Head of caudate nucleus (tissue), 42 donors: ENCODE measurements around the gene ERP44.
"Not testable (repeated sequence)": the region's sequence is repeated elsewhere in the genome, so short reads cannot be mapped to it uniquely, and the experiment has no call there.

Source experiments
- DNase-seq, 42 donors: peaks; one replicate each; pipeline versions ENCODE4 v3.0.0 to v3.0.0-alpha.2; 2020 to 2021; ENCODE audit warnings: mixed read lengths in 7 of 42
- intact Hi-C: fragments of 100-400 bp; cut with DNase I; formaldehyde crosslinking; loops from one replicate; pipeline ENCODE4 v1.15.0; 2022

Gene ERP44

DNA sequence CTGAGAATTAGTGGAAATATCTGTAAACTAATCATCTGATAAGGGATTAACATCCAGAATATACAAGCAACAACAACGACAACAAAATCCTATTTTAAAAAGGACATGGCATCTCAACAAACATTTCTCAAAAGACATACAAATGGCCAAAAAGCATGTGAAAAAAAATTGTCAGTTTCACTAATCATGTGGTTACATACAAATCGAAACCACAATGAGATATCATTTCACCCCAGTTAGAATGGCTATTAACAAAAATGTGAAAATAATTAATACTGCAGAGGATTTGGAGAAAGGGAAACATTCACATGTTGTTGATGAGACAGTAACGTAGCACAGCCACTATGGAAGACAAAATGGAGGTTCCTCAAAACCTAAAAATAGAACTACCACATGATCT lies 69.5 kb downstream of the ERP44 start:
- intact Hi-C loops, result loop anchor here (10.0 kb wide), 1 partner anchor 296 kb away; no protein-coding TSS in a partner anchor

GRCh38 chr9:100028201-100028784 lies 70.5 kb downstream of the ERP44 start:
- peak; percentile 10 to 90 (median 70) for DNase-seq
- intact Hi-C loops, result loop anchor here (10.0 kb wide), 1 partner anchor 297 kb away; no protein-coding TSS in a partner anchor

More for the DNA sequence above, 69.5 kb downstream of the ERP44 start:
- no peak for DNase-seq

GRCh38 chr9:100027543-100027942 lies 71.3 kb downstream of the ERP44 start:
- no peak for DNase-seq
- intact Hi-C loops, result loop anchor here (10.0 kb wide), 1 partner anchor 297 kb away; no protein-coding TSS in a partner anchor

- DNase-seq, result no peak
- intact Hi-C loops, result loop anchor here (10.0 kb wide), 1 partner anchor 303 kb away; no protein-coding TSS in a partner anchor
These were observed 76.9 kb downstream of the ERP44 start for GRCh38 chr9:100021931-100022330.

DNA sequence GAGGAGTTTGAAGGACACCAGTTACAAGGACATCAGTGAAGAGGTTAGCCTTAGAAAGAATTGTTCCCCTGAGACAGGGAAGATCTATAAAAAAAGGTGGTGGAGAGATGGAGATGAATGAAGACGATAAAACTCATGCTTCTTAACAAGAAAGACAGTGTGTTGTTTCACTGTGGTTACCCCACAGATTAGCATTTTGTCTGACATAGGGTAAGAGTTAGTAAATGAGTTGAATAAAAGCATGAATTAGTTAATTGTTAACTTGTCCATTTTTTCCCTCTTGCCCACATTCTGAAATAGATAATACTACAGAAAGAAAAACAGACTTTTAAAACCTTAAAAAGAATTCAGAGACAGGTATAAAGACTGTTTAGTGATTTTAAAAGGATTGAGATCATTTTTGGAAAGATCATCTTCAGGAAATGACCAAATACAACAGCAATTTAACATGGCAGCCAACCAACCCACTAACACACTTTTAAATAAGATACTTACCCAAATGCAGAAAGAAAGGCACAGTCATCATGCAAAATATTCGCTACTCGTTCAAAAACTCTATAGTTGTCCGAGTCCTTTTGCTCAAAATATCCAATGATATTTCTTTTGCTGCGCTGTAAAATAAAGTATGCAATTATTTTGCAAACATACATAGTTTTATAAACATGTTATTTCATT lies 78.5 kb downstream of the ERP44 start:
- intact Hi-C loops, result loop anchor here (10.0 kb wide), 1 partner anchor 305 kb away; no protein-coding TSS in a partner anchor

GRCh38 chr9:100019541-100019940 lies 79.3 kb downstream of the ERP44 start:
- no peak for DNase-seq
- intact Hi-C loops, result no loop called here

More for the DNA sequence above, 78.5 kb downstream of the ERP44 start:
- no peak for DNase-seq

- no peak for DNase-seq
- intact Hi-C loops, result no loop called here
These were observed 84.0 kb downstream of the ERP44 start for GRCh38 chr9:100014846-100015245.

DNA sequence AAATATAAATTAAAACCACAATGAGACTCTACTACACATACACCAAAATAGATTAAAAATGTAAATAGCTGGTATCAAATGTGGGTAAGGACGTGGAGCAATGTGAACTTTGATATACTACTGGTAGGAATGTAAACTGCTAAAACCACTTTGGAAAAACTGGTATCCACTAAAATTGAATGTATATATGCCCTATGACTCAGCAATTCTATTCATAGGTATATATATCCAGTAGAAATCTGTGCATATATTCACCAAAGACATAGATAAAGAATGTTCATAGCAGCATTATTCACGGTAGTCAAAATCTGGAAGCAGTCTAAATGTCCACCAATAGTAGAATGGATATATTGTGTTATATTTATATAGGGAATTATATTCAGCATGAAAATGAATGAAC lies 85.2 kb downstream of the ERP44 start:
- DNase-seq, result no peak
- intact Hi-C loops, result no loop called here

- intact Hi-C loops, result no loop called here
- no peak for DNase-seq
These were observed 86.5 kb downstream of the ERP44 start for GRCh38 chr9:100012279-100012678.

DNA sequence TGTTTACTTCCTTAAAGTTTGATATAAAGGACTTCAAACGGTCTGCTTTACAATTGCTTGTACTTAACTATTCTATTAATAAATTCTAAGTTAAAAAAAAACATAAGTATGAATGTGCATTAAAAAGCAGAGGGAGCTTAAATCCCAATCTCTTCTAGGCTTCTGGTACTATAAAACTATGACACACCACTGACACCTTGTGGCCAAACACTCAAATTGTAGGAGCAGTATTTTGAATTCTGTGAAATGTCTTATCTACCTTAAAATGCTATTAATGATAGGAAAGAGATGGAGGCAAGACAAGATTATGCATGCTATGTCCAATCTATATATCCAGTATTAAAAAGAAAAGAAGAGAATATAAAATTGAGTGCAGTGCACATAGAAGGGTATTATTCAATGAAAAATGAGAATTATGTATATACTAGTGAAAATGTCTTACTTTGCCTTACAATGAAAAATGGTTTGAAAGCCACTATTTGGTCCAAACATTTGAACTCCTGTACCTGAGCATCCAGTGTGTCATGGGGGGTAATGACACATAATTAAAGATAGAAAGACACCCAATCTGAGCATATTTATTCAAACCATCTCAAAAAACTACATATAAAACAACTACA lies 87.6 kb downstream of the ERP44 start:
- intact Hi-C loops, result no loop called here
- no peak for DNase-seq

DNA sequence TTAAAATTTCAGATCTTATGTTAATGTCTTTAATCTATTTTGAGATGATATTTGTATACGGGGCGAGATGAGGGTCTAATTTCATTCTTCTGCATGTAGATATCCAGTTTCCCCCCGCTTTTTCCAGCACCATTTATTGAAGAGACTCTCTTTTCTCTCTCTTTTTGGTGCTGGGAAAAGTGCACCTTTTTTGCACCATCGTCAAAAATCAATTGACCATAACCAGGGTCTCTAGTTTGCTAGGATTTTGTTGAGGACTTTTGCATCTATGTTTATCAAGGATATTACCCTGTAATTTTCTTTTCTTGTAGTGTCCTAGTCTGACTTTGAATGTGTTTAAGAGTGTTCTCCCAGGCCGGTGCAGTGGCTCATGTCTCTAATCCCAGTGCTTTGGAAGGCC lies 99.0 kb downstream of the ERP44 start:
- intact Hi-C loops, result no loop called here
- no peak for DNase-seq

DNA sequence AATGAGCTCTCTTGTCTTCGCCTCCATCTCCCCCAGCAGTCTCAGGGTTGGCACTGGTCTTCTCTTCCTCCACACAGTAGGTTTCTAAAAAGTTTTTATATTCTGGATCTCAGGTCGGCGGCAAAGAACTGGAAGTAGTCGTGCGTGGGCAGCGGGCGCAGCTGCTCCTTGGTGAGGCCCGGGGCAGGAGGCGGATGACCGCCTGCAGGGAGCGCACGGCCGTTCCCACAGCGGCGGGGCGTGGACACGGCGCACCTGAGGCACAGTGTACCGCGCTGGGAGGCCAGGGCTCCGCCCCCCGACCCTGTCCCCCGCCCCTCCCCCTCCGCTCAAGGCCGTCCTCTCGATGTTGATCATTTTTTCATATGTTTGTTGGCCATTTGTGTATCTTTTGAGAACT lies 99.9 kb downstream of the ERP44 start:
- intact Hi-C loops, result no loop called here
- DNase-seq, result no peak

DNA sequence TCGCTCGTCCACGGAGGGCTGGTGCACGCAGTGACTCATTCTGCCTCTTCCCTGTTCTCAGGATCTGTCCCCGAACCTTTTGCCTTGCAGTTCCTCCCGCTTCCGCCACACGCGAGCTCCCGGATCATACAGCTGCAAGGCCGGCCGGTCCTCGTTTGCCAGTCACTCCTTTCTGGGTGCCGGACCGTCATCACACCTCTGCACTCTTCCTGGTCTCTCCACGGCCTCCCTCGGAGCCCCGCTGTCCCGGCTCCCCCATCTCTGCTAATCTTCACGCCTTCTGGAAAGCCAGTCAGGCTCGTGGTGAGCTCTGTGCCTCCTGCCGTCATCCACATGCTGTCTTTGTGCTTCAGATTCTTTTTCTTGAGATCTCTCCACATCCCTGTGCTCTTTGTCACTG lies 100.5 kb downstream of the ERP44 start:
- intact Hi-C loops, result no loop called here

GRCh38 chr9:99990508-99990907 lies 108.3 kb downstream of the ERP44 start:
- DNase-seq, intact Hi-C loops: not testable (repeated sequence)

More for the DNA sequence above, 100.5 kb downstream of the ERP44 start:
- DNase-seq, result peak in 1 of 42 donors; percentile 5

DNA sequence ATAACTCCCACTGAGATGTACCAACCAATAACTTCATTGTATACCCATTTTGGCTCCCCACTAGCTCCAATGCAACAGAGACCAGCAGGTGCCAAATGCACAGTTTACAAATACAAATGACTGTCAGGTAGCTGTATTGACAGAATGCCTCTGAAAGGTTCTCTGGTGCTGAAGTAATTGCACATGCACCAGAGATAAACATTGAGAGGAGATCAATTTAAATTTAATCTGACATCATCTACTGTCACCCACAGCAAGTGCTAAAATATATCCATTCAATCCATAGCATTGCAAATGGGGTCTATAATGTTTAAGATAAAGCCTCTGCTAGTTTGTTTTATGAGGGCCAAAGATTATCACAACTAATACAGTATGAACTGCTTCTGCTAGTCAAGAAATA lies 112.2 kb downstream of the ERP44 start:
- no peak for DNase-seq
- intact Hi-C loops, result no loop called here

GRCh38 chr9:99980598-99980997 lies 118.2 kb downstream of the ERP44 start:
- intact Hi-C loops, result no loop called here
- no peak for DNase-seq

DNA sequence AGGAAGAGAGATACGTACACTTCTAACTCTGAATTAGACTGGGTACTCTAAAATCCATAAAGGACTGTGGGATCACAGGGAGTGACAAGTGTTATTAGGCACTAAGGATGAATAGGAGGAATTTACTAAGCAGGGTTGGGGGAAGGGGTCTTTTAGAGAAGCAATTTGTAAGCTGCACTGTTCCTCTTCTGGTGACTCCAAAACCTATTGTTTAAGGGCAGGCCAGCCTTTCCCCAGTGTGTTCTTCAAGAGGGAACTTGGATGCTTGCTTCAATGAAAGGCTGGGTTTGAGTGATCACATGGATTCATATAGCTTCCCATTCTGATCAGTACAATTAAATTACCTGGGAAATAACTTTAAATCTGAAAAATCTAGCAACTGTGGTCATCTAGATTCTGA lies 120.6 kb downstream of the ERP44 start:
- intact Hi-C loops, result no loop called here
- DNase-seq, result no peak

GRCh38 chr9:99977033-99977792 lies 121.6 kb downstream of the ERP44 start:
- intact Hi-C loops, result no loop called here

GRCh38 chr9:99973455-99973854 lies 125.3 kb downstream of the ERP44 start:
- intact Hi-C loops, result no loop called here
- no peak for DNase-seq

More at GRCh38 chr9:99977033-99977792, 121.6 kb downstream of the ERP44 start:
- DNase-seq, result no peak

DNA sequence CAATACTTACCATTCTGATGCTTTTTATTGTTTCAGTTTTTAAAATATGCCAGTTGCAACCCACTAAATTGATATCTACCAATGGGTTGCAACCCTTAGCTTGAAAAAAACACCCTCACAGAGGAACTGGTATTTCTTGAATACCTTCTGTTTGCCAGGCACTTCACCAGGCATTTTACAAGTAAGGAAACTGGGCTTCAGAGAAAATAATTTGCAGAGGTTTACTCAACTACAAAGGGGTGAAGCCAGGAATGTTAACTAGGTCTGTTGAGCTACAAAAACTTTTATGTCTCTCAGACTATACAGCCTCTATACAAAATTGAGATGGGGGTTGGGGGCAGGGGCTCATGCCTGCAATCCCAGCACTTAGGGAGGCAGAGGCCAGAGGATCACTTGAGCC lies 127.4 kb downstream of the ERP44 start:
- intact Hi-C loops, result no loop called here
- DNase-seq, result no peak
